ENCODE measurements around the gene MARVELD2.
"Not testable (repeated sequence)": the region's sequence is repeated elsewhere in the genome, so short reads cannot be mapped to it uniquely, and the experiment has no call there.

Gene MARVELD2, protein sequence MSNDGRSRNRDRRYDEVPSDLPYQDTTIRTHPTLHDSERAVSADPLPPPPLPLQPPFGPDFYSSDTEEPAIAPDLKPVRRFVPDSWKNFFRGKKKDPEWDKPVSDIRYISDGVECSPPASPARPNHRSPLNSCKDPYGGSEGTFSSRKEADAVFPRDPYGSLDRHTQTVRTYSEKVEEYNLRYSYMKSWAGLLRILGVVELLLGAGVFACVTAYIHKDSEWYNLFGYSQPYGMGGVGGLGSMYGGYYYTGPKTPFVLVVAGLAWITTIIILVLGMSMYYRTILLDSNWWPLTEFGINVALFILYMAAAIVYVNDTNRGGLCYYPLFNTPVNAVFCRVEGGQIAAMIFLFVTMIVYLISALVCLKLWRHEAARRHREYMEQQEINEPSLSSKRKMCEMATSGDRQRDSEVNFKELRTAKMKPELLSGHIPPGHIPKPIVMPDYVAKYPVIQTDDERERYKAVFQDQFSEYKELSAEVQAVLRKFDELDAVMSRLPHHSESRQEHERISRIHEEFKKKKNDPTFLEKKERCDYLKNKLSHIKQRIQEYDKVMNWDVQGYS

DNA sequence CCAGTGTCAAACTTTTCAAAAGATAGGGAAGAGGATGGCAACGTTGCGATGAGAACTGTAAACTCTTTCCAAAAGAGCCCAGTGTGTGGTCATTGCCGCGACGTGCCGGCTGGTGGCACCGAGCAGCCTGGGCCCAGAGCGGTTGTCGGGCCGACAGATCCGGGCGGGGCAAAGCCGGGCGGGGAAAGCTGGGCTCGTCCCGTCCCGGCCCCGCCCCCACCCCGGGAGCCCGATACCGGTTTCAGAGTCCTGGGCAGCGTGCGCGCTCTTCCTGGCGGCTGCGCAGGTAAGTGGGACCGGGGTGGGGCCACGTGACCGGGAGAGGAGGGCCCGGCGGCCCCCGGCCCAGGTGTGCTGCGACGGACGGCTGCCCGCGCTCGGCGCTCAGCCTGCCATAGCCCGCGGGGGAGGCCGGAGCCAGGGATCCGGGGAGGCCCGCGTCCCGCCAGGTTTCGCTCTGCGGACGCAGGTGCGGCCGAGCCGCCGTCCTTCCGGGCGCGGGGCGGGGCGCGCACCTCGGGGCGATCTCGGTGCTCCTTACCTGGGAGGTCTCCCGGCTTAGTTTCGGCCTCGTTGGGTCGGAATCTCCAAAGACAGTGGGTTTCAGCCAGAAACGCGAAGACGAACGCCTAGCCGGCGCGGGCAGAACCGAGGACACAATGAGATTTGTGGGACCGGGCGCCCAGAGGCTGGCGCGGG is at the start of gene MARVELD2:
Gene MARVELD2 (plus strand): TSS at position 232 of the 699 bp plus-strand sequence. CDS start 4,270 bp downstream, outside the sequence.
- peak; percentile 31 for DNase-seq

DNA sequence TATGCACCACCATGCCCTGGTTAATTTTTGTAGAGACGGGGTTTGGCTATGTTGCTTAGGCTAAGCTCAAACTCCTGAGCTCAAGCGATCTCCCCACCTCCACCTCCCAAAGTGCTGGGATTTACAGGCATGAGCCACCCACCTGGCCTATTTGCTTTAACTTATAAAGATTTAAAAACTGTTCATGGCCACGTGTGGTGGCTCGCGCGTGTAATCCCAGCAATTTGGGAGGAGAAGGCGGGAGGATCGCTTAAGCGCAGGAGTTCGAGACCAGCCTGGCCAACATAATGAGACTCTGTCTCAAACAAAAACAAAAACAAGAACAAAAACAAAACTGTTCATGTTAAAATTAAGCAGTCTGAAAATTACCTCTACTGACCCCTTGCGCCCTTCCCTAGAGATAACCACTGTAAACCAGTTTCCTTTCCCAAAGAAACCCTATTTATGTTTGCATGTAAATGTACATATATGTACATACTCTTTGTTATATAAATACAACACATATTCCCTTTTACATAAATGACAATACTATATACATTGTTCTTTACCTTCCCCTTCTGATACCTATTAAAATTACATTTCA is 47.1 kb upstream of the MARVELD2 start:
- DNase-seq, result no peak

DNA sequence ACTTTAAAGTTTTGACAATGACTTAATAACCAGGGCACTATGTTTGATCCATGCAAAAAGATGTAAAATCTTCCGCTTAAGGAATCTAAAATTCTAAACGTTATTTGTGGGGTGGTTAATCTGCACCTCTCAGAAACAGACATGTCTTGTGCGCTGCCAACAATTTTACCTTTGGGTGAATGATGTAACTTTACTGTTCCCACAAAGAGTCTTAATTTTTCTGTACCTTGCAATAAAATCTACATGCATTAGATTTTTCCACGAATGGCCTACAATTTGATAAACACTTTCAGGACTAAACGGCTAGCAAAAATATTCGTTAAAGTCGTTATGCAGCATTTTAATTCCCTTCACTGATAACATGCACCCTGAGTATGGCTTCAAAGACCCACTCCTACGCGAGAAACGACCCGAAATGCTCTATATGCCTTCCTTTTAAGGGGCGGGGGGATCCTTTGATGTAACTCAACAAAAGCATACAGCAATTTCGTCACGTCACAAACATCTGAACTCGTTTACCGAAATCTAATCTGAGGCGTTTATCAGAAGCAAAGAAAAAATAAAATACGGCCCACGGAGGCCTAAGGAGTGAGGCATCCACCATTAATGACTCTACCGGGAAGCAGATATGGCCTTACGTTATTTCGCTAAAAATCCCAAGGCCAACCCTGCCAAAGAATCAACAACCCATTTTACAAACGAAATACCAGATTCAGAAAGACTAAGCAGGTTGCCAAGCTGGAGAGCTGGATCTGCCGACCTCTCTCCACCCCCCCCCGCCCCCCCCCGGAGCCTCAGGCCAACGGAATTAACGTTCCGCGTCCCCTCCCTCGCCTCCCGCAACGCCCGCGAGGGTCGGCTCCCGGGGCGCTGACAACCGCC is 46.2 kb upstream of the MARVELD2 start:
- DNase-seq, result peak; percentile 31

DNA sequence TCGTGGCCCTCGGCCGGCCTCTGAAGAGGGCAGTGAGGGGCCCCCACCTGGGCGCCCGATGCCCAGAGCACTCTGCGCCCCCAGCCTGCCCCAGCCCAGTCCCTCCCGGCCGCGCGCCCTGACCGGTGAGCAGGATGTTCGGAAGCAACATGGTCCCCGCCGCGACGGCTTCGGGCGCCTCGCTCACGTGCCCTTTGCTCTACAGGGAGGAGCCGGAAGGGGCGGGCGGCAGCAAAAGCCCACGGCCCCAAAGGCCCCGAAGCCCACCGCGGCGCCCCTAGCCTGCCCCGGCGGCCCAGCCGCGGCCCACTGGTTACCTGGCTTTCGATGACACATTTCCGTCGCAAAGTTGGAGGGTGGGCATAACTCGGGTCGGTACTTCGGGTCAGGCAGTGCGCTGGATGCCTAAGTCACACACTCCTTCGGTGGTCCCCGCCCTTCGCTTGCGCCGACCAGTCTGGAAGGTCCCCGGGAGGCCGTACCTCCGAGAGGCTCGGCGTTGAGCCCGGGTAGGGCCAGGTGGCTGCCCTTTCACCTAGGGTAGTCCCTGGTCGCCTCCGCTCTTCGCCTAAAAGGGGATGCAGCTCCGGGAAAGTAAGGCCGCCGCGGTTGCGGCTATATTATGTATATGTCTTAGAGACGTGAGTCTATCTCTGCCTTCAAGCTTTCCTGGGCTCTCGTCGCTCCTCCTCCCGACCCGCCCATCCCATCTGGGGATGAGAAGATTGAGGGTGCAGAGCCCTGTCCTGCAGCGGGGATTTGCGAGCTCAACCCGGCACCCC is 45.4 kb upstream of the MARVELD2 start, which contains the start of the genes AK6, RAD17 and TAF9:
Gene AK6 (minus strand): TSS at position 181 of the 782 bp plus-strand sequence. CDS start 30 bp downstream, at position 151.
Gene RAD17 (plus strand): TSS at position 479 of the 782 bp plus-strand sequence. CDS start 2,391 bp downstream, outside the sequence.
Gene TAF9 (minus strand): TSS at position 181 of the 782 bp plus-strand sequence. CDS start 3,783 bp downstream, outside the sequence.
- peak; percentile 93 for DNase-seq

DNA sequence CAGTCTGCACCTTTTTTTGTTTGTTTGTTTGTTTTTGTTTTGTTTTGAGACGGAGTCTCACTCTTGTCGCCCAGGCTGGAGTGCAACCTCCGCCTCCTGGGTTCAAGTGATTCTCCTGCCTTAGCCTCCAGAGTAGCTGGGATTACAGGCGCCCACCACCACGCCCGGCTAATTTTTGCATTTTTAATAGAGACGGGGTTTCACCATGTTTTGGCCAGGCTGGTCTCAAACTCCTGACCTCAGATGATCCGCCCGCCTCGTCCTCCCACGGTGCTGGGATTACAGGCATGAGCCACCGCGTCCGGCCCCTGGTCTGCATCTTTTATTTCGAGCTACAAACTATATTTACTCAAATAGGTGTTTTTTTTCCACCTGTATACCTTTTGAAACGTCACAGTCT is 44.6 kb upstream of the MARVELD2 start:
- not testable (repeated sequence) for DNase-seq

DNA sequence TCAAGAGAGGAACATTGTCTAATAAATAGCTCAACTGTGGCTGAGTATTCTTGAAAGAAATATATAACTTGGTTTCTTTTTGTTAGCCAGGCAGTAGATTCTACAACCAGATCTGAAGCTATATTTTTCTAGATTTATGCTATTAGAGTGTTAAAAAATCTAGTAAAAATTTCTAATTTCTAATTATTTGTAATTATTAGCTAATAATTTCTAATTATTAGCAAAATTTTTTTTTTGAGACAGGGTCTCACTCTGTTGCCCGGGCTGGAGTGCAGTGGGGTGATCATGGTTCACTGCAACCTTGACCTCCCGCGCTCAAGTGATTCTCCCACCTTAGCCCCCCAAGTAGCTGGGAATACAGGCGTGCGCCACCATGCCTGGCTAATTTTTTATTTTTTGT is 42.5 kb upstream of the MARVELD2 start:
- no peak for DNase-seq

DNA sequence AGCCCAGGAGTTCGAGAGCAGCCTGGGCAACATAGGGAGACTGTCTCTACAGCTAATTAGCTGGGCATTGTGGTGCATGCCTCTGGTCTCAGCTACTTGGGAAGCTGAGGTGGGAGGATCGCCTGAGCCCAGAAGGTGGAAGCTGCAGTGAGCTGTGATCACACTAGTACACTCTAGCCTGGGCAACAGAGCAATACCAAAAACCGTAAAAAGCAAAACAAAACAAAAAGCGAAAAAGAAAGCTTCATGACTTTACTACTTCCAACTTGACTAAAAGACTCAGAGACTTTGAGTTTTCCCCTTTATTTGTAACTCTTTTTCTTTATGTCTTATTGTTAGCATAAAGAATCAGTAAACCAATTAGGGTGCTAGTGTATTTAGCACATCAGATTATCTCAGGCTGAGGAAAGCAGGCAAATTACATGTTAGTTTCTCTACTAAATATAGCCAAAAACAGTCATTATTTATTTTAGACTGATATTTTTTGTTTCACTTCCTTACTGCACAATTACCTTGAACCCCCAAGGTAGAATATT is 39.9 kb upstream of the MARVELD2 start:
- no peak for DNase-seq

DNA sequence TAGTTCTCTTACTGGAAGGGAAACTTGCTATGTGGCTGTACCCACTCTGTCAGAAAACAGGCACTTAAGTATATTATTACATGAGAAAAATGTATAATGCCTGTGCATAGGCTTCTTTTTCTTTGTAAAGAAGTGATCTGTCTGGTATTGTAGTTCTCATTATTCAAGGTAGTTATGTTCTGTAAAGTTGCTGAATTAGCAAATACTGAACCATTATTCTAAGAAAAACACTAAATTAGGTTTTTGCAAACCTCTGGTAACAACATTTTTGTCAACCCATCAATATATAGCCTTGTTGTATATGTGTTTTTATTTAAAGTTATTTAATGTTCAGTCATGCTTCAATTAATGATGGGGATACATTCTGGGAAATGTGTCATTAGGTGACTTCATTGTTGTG is 36.5 kb upstream of the MARVELD2 start:
- DNase-seq, result no peak

DNA sequence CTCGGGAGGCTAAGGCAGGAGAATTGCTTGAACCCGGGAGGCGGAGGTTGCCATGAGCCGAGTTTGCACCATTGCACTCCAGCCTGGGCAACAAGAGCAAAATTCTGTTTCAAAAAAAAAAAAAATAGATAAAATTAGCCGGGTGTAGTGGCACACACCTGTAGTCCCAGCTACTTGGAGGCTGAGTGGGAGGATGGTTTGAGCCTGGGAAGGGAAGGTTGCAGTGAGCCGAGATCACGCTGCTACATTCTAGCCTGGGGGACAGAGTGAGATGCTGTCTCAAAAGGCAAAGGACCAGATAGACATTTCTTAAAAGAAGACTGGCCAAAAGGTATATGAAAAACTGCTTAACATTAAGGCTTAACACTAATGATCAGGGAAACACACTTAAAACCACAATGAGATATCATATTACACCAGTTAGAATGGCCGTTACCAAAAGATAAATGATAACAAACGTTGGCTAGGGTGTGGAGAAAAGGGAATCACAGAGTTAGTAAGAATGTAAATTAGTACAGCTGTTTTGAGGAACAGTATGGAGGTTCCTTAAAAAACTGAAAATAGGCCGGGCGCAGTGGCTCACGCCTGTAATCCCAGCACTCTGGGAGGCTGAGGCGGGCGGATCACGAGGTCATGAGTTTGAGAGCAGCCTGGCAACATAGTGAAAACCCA is 10.1 kb upstream of the MARVELD2 start:
- no peak for DNase-seq

DNA sequence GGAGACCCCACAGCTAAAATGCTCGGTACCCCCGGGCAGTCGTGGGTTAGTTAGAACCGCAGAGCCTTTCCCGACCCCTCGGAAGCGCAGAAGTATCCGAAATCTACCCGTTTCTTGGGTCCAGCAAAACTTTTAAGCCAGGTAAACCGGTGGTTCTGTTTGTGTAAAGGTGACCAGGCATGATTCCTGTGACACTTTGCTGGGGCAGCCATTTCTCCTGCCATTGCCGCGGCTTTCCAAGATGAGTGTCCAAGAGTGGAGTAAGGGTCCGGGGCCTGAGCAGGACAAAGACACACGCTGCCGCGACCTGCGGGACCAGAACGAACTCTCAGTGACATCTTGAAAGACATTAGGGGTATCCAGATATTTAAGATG is 655 bp downstream of the MARVELD2 start:
- DNase-seq, result no peak

DNA sequence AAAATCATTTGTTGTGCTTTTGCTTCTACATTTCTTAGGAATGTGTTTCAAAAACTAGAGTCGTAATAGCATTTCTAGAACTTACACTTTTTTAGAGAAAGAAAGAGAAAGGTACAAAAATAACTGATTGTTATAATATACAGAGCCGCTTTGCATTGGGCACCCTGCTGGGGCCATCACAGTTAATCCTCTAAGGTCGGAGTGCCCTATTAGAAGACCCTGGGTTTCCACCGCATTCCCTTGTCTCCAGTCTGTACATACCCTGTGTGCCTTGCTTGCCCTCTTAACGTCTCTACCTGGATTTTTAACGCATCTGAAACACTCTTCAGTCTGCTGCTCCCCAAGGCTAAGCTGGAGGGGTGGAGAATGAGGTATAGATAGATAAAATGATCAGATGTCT is 1.3 kb downstream of the MARVELD2 start:
- DNase-seq, result no peak

DNA sequence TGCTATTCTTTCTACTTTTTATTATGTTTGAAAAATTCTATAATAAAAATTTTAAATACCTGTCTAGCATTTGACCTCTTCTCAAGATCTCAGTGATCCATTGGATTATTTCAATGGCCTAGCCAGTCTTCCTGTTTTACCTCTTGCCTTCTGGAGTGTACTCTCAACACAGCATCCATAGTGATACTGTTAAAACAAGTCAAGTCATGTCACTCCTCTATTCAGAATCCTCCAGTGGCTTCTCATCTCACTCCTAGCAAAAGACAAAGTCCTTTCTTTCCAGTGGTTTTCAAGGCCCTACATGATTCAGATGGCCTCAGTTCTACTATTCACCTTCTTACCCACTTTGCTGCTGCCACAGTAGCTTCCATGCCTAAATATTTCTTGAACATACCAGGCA is 1.8 kb downstream of the MARVELD2 start:
- no peak for DNase-seq

DNA sequence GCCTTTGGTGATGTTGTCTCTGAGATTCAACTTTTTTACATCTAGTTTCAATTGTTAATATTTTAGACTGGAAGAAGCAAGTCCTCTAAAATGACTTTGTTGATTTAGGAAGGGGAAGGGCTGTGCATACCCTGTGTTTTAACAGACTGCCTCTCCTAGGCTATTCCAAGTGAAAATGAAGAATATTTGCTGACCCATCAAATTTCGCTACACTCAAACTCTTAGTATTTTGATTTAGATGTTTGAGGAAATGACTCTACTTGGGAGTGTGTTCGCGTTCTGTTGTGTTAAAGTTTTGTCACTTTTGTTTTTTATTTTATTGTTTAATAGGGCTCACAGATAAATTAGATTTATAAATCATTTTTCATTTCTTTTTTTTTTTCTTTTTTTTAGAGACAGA is 3.6 kb downstream of the MARVELD2 start:
- no peak for DNase-seq

DNA sequence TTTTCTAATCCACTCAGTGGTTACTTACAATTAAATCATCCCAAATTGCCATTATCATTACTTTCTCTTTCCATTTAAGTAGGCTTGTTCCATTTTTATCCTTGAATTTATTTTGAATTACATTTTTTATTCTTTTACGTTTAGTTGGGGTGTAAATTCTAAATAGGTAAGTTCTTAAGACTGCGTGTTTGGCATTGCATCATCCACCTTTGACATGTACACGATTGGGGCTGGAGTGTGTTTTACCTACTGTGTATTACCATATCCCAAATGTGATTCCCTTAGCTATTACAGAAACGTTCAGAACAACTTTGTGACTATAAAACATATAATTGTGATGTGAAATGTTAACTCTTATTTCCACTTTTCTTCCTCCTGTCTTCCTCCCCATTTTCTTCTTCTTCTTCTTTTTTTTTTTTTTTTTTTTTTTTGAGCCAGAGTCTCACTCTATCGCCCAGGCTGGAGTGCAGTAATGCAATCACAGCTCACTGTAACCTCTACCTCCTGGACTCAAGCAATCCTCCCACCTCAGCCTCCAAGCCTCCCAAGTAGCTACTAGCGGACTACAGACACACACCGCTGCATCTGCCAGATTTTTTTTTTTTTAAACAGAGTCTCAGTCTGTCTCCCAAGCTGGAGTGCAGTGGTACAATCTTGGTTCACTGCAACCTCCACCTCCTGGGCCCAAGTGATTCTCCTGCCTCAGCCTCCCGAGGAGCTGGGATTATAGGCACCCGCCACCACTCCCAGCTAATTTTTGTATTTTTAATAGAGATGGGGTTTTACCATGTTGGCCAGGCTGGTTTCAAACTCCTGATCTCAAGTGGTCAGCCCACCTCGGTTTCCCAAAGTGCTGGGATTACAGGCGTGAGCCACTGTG is 16.7 kb downstream of the MARVELD2 start:
- no peak for DNase-seq

DNA sequence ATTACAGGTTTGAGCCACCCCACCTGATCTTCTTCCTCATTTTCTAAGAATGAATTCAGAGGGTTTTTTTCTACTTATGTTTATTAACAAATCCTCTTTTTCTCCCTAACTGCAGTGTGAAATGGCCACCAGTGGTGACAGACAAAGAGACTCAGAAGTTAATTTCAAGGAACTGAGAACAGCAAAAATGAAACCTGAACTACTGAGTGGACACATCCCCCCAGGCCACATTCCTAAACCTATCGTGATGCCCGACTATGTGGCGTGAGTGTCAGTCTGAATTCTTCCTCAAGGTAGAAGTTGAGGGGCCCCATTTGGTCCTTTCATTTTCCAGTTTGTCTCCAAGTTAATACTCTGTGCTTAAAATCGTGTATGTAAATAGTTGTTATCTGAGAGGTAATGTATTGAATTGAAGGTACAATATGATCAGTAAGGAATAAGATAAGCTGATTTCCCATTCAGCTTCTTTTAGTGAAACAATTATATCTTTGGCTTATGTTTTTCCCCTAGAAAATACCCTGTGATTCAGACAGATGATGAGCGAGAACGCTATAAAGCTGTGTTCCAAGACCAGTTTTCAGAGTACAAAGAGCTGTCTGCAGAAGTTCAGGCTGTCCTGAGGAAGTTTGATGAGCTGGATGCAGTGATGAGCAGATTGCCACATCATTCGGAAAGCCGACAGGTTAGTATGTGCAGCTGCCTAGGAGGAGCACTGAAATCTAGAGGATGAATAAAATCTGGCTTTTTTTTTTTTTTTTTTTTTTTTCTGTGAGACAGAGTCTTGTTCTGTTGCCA is 17.7 kb downstream of the MARVELD2 start:
- no peak for DNase-seq

DNA sequence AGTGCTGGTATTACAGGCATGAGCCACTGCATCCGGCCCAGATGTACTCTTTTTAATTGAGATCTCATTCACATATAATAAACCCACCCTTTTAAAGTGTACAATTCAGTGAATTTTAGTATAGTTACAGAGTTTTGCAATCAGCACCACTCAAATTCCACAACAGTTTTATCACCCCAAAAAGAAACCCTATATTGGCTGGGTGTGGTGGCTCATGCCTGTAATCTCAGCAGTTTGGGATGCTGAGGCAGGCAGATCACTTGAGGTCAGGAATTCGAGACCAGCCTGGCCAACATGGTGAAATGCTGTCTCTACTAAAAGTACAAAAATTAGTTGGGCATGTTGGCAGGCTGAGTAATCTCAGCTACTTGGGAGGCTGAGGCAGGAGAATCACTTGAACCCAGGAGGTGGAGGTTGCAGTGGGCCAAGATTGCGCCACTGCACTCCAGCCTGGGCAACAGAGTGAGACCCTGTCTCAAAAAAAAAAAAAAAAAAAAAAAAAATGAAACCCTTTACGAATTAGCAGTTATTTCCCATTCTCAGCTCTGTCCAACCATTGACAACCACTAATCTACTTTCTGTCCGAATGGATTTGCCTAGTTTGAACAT is 20.5 kb downstream of the MARVELD2 start:
- DNase-seq, result not testable (repeated sequence)

DNA sequence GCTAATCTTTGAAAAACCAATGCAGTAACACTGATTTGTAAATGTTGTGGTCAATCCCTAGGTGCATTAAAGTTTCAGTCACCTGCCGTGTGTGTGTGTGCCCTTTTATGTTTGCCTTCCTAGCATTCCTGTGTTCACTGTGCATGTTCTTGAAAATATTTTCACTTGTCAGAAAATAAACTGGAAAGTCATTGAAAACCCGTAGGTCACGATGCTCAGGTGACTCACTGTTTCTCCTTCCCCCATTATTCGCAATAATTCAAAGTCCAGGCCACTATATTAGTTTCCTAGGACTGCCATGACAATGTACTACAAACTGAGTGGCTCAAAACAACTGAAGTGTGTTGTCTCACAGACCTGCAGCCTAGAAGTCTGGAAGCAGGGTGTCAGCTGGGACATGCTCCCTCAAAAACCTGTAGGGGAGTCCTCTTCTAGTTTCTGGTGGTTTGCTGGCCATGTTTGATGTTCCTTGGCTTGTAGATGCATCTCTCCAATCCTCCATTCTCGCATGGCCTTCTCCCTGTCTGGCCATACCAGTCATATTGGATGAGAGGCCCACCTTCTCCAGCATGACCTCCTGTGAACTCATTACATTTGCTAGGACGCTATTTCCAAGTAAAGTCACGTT is 29.3 kb downstream of the MARVELD2 start:
- DNase-seq, result no peak

DNA sequence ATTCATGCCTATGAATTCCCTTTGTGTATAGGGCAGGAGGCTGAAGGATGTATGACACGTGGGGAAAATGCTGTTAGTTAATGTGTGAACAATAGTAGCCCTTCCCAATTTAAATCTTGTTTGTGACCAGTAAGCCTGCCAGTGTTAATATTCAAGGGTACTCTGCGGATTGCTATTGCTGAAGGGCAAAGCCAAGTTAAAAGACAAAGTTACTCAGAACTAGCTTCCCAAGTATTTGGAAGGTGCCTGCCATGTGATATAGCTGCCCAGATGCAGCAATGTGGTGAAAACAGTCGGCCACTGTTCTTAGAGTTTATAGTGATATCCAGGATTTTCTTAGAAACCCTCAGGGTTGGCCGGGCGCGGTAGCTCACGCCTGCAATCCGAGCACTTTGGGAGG is 34.6 kb downstream of the MARVELD2 start:
- no peak for DNase-seq
